ENCODE measurements around the gene POP7.
"Not testable (repeated sequence)": the region's sequence is repeated elsewhere in the genome, so short reads cannot be mapped to it uniquely, and the experiment has no call there.

The POP7 gene

DNA sequence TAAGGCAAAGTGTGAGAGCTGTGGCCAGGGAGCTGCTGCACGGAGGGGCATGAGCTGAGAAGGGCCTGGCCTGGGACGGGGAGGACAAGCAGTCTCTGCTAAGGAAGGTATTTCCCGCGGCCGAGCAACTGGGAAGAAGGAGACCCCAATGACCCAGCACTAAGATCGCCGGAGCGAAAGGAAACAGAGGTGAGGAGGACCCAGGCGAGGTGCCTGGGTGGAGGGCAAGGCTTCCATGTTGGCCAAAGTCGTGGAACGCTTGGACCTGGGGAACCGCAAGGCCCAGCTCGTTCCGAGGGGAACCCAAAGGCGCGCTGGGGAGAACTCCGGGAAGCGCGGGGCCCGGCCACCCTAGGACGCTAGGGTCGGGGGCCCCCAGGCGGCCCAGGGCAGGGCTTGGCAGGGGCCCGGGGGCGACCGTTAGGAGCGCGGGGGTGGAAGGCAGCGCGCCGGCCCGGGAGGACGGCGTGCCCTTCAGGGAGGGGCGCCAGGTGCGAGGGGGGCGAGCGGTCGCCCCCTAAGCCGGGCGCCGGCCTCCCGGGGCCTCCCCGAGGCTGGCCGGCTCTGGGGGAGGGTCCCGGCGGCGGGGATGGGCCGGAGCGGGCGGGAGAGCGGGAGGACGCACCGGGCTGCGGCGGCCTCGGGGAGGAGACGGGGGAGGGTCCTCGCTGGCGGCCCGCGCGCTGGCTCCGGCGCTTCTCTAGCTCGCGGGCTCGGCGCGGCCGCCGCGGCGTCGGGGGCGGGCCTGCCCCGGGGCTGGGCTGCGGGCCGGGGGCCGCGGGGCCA, 12.4 kb upstream of the POP7 start:
- in situ Hi-C loops (cut with MboI; ENCODE audit: low pct_unique_long_range_greater_than_20kb, low sequenced_read_pairs, unreplicated experiment) = no loop called here
- DNase-seq (ENCODE audit: low spot score) = peak; percentile 34
- TF ChIP-seq, protein P1, sequence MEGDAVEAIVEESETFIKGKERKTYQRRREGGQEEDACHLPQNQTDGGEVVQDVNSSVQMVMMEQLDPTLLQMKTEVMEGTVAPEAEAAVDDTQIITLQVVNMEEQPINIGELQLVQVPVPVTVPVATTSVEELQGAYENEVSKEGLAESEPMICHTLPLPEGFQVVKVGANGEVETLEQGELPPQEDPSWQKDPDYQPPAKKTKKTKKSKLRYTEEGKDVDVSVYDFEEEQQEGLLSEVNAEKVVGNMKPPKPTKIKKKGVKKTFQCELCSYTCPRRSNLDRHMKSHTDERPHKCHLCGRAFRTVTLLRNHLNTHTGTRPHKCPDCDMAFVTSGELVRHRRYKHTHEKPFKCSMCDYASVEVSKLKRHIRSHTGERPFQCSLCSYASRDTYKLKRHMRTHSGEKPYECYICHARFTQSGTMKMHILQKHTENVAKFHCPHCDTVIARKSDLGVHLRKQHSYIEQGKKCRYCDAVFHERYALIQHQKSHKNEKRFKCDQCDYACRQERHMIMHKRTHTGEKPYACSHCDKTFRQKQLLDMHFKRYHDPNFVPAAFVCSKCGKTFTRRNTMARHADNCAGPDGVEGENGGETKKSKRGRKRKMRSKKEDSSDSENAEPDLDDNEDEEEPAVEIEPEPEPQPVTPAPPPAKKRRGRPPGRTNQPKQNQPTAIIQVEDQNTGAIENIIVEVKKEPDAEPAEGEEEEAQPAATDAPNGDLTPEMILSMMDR (IDR thresholded peaks at IDR 0.05; ENCODE audit: extremely low read depth, insufficient read depth, missing control alignments) = no peak

DNA sequence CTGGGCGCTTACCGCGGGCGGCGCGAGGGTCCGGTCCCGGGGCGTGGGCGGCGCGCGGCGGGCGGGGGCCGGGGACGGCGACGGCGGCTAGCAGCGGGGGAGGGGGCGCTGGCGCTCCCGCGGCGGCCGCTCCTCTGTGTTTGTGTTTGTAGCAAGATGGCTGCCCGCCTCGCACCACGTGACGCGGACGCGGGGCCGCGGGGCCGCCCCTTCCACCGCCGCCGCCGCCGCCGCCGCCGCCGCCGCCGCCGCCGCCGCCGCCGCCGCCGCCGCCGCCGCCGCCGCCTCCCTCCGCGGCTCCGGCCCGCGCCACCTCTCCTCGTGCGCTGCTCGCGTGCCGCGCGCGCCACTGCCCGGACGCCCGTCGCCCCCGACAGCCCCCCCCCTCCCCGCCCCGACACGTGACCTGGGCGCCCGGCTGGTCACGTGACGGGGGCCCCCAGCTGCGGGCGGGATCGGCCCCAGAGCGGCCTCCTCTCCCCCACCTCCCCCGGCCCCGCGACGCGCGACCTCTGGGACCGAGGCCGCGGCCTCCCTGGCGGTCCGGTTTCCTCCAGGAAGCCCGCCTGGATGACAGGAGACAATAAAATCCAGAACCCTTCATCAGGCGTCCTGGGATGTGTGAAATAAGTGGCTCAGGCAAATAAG, 11.7 kb upstream of the POP7 start, which contains the start of gene GIGYF1:
Gene GIGYF1 (minus strand): TSS at position 153 of the 648 bp plus-strand sequence. CDS start 6,012 bp downstream, outside the sequence.
- peak; percentile 93 for DNase-seq (ENCODE audit: low spot score)
- TF ChIP-seq, protein P1 (IDR thresholded peaks at IDR 0.05; ENCODE audit: extremely low read depth, insufficient read depth, missing control alignments) = no peak
- in situ Hi-C loops (cut with MboI; ENCODE audit: low pct_unique_long_range_greater_than_20kb, low sequenced_read_pairs, unreplicated experiment) = no loop called here

DNA sequence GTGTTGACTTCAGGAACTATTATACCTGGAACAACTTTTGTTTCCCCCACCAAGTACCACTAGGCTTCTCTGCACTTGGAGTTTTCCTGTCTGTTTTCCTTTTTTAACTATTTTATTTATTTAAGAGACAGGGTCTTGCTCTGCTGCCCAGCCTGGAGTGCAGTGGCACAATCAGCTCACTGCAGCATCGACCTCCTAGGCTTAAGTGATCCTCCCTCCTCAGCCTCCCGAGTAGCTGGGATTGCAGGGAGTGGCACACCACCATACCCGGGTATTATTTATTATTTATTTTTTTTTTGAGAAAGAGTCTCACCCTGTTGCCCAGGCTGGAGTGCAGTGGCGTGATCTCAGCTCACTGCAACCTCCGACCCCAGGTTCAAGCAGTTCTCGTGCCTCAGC, 9.8 kb upstream of the POP7 start:
- in situ Hi-C loops (cut with MboI; ENCODE audit: low pct_unique_long_range_greater_than_20kb, low sequenced_read_pairs, unreplicated experiment) = no loop called here
- TF ChIP-seq, protein P1 (IDR thresholded peaks at IDR 0.05; ENCODE audit: extremely low read depth, insufficient read depth, missing control alignments) = no peak

DNA sequence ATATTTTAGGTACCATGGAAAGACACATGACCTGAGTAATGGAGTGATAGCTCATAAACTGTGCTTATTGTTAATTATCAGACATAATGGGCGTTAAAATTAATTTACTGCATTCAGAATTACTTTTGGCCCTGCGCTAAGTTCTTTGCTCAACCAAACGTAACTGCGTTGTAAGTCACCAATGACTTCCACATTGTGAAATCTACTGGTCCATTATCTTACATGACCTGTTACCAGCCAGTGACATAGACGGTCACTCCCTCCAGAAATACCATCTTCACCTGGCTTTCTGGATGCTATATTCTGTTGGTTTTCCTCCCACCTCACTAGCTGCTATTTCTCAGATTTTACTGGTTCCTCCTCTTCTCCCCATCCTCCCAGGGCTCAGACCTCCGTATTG, 6.9 kb upstream of the POP7 start:
- TF ChIP-seq, protein P1 (IDR thresholded peaks at IDR 0.05; ENCODE audit: extremely low read depth, insufficient read depth, missing control alignments) = no peak
- in situ Hi-C loops (cut with MboI; ENCODE audit: low pct_unique_long_range_greater_than_20kb, low sequenced_read_pairs, unreplicated experiment) = no loop called here
- DNase-seq (ENCODE audit: low spot score) = no peak

More for the DNA sequence above, 9.8 kb upstream of the POP7 start:
- DNase-seq (ENCODE audit: low spot score) = no peak

DNA sequence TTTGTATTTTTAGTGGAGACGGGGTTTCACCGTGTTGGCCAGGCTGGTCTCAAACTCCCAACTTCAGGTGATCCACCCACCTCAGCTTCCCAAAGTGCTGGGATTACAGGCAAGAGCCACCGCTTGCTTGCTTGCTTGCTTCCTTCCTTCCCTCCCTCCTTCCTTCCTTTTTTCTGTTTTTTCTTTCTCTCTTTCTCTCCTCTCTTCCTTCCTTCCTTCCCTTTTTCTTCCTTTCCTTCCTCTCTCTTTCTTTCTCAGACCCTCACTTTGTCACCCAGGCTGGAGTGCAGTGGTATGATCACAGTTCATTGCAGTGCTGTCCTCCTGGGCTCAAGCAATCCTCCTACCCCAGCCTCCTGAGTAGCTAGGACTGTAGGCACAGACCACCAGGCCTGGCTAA, 4.8 kb upstream of the POP7 start:
- DNase-seq (ENCODE audit: low spot score) = not testable (repeated sequence)
- in situ Hi-C loops (cut with MboI; ENCODE audit: low pct_unique_long_range_greater_than_20kb, low sequenced_read_pairs, unreplicated experiment) = loop anchor here (10.0 kb wide), 1 partner anchor 154 kb away; the partner anchor contains the start of gene SLC12A9

DNA sequence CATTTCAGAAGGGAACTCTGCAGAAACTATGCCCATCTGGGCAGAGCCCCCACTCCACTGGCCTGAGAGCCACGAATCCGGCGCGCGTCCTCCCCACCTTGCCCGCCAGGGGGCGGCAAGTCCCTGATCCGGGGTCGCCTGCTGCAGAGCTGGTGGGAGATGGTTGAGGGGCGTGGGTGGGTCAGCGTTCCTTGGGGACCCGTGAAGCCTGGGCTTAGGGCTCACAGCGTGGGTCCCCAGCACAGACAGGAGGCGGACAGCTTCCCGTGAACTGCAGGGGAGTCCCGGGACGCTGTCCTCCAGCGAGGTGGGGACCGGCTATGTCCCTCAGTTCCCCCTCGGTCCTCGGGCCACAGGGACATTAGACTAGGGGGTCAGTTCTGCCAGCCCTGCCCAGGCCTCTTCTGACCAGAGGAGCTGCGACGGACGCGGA, 585 bp upstream of the POP7 start:
- DNase-seq (ENCODE audit: low spot score) = peak; percentile 84
- TF ChIP-seq, protein P1 (IDR thresholded peaks at IDR 0.05; ENCODE audit: extremely low read depth, insufficient read depth, missing control alignments) = peak; percentile 92
- in situ Hi-C loops (cut with MboI; ENCODE audit: low pct_unique_long_range_greater_than_20kb, low sequenced_read_pairs, unreplicated experiment) = loop anchor here (10.0 kb wide), 1 partner anchor 149 kb away; the partner anchor contains the start of gene SLC12A9

All from GM13977 (cell line).